Gastroesophageal sphincter (tissue), 4 donors: ENCODE measurements around the gene THRA. TPM values are rescaled to one million over a fixed set of nuclear protein-coding genes. Genes with fewer than 3 reads are reported as not detected.

Source experiments
- ATAC-seq: fragments of 150-250 bp; one replicate; pipeline ENCODE4 v1.9.1; 2016; ENCODE audit warnings: mild to moderate bottlenecking, moderate library complexity
- H3K27ac ChIP-seq, 4 donors: fragments of 200-600 bp; sonication (generic) in 3 of 4; 1 replicate in 3 of 4; 2 replicates in 1 of 4; pipeline ENCODE4 v1.5.1; 2016 to 2019
- H3K27me3 ChIP-seq: fragments of 200-600 bp; sonication (generic); one replicate; pipeline ENCODE4 v1.5.1; 2019
- H3K36me3 ChIP-seq, 2 donors: fragments of 200-600 bp; sonication (generic); one replicate each; pipeline ENCODE4 v1.5.1; 2019; ENCODE audit warnings: control low read depth in 1 of 2
- H3K4me1 ChIP-seq, 3 donors: fragments of 200-600 bp; sonication (generic); 1 replicate in 2 of 3; 2 replicates in 1 of 3; pipeline ENCODE4 v1.5.1; 2016 to 2019; ENCODE audit warnings: control low read depth in 2 of 3
- H3K4me3 ChIP-seq, 2 donors: fragments of 200-600 bp; sonication (generic); one replicate each; pipeline ENCODE4 v1.5.1; 2019; ENCODE audit warnings: mild to moderate bottlenecking in 1 of 2, moderate library complexity in 1 of 2
- H3K9me3 ChIP-seq, 3 donors: fragments of 200-600 bp; sonication (generic); one replicate each; pipeline ENCODE4 v1.5.1; 2017 to 2019; ENCODE audit warnings: control low read depth in 2 of 3
- EP300 ChIP-seq: sonication (generic); formaldehyde crosslinking; IDR thresholded peaks from one replicate; pipeline ENCODE4 v1.6.1; 2017; ENCODE audit warnings: antibody characterized with exemption, mild to moderate bottlenecking
- POLR2A ChIP-seq, 2 donors: fragments of 450-650 bp; IDR thresholded peaks; one replicate each; pipeline ENCODE4 v1.6.1; 2017; ENCODE audit warnings: antibody characterized with exemption in 2 of 2, mild to moderate bottlenecking in 2 of 2, moderate library complexity in 1 of 2
- POLR2AphosphoS5 ChIP-seq: sonication (generic); formaldehyde crosslinking; IDR thresholded peaks from one replicate; pipeline ENCODE4 v1.6.1; 2017; ENCODE audit warnings: antibody characterized with exemption
- whole genome bisulfite sequencing, 2 donors: methylation state at CpG; one replicate each; pipeline ENCODE4 v1.1.5; 2018; ENCODE audit warnings: low coverage in 1 of 2; 5-methylcytosine and 5-hydroxymethylcytosine counted together
- total RNA-seq, 4 donors: library from RNA; depleted of rRNA; stranded (reverse); fragments of >200 nt; gene quantifications; one replicate each; pipeline ENCODE4 v1.1.0, GENCODE V29; 2016
- TF ChIP-seq, protein P1 (sequence below), 4 experiments: fragments of 200-600 bp in 2 of 4; fragments of 450-650 bp in 2 of 4; sonication (generic) in 1 of 4; IDR thresholded peaks; one replicate each; pipeline ENCODE4 v1.5.1; 2017 to 2019; ENCODE audit warnings: antibody characterized with exemption in 4 of 4, mild to moderate bottlenecking in 2 of 4, moderate library complexity in 2 of 4

THRA gene
- total RNA-seq, 4 donors from 2014 or later, result 84.8 to 133 (median 102) TPM

DNA sequence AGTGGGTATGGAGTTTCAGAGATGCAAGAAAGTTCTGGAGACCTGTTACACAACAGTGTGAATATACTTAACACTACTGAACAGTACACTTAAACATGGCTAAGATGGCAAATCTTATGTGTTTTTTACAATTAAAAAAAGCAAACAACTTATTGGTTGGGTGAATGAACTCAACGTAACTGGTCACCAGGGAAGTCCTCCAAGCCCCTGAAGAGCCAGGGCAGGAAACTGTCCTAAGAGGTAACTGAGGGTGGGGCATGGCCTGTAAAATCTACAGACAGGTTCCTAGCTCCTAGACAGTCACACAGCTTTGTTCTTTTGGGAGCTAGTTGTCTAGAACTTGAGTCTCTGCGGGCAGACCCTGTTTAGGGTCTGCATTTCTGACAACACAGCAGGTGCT lies 37.2 kb upstream of the THRA start:
- peak overlapping the region in 1 of 4 donors; percentile 45 for H3K27ac ChIP-seq
- WGBS, 2 donors, result 73 to 75% methylated on average over 2 of the region's 2 CpGs
- H3K36me3 ChIP-seq, result peaks cover 0 to 94% of the 10 kb centered on the region in 2 donors
- no peaks in the 10 kb centered on the region for H3K9me3 ChIP-seq
- TF ChIP-seq POLR2A (IDR thresholded peaks at IDR 0.05), result no peak
- TF ChIP-seq, protein P1, sequence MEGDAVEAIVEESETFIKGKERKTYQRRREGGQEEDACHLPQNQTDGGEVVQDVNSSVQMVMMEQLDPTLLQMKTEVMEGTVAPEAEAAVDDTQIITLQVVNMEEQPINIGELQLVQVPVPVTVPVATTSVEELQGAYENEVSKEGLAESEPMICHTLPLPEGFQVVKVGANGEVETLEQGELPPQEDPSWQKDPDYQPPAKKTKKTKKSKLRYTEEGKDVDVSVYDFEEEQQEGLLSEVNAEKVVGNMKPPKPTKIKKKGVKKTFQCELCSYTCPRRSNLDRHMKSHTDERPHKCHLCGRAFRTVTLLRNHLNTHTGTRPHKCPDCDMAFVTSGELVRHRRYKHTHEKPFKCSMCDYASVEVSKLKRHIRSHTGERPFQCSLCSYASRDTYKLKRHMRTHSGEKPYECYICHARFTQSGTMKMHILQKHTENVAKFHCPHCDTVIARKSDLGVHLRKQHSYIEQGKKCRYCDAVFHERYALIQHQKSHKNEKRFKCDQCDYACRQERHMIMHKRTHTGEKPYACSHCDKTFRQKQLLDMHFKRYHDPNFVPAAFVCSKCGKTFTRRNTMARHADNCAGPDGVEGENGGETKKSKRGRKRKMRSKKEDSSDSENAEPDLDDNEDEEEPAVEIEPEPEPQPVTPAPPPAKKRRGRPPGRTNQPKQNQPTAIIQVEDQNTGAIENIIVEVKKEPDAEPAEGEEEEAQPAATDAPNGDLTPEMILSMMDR (IDR thresholded peaks at IDR 0.05), result no peak
- no peak for TF ChIP-seq POLR2AphosphoS5
- no peak for TF ChIP-seq EP300
- no peak for ATAC-seq
- peaks cover 0 to 57% (median 35%) of the 10 kb centered on the region in 3 donors for H3K4me1 ChIP-seq
- H3K27me3 ChIP-seq, result no peaks in the 10 kb centered on the region
- H3K4me3 ChIP-seq, result no peak overlapping the region

- 45 to 55% methylated on average over 8 to 13 of the region's 22 CpGs for WGBS, 2 donors
- peaks cover 0 to 96% of the 10 kb centered on the region in 2 donors for H3K36me3 ChIP-seq
- TF ChIP-seq POLR2AphosphoS5 (no peak), POLR2A (IDR thresholded peaks at IDR 0.05) (no peak), EP300 (no peak)
- TF ChIP-seq, protein P1 (IDR thresholded peaks at IDR 0.05), result no peak
- peaks cover 0 to 53% (median 32%) of the 10 kb centered on the region in 3 donors for H3K4me1 ChIP-seq
- no peaks in the 10 kb centered on the region for H3K27me3 ChIP-seq
- H3K27ac ChIP-seq, result peak overlapping the region in 2 of 4 donors; percentile 15 to 45
- no peak overlapping the region for H3K4me3 ChIP-seq
- H3K9me3 ChIP-seq, result no peaks in the 10 kb centered on the region
- no peak for ATAC-seq
Measured at GRCh38 chr17:40025991-40026815, 36.6 kb upstream of the THRA start.

DNA sequence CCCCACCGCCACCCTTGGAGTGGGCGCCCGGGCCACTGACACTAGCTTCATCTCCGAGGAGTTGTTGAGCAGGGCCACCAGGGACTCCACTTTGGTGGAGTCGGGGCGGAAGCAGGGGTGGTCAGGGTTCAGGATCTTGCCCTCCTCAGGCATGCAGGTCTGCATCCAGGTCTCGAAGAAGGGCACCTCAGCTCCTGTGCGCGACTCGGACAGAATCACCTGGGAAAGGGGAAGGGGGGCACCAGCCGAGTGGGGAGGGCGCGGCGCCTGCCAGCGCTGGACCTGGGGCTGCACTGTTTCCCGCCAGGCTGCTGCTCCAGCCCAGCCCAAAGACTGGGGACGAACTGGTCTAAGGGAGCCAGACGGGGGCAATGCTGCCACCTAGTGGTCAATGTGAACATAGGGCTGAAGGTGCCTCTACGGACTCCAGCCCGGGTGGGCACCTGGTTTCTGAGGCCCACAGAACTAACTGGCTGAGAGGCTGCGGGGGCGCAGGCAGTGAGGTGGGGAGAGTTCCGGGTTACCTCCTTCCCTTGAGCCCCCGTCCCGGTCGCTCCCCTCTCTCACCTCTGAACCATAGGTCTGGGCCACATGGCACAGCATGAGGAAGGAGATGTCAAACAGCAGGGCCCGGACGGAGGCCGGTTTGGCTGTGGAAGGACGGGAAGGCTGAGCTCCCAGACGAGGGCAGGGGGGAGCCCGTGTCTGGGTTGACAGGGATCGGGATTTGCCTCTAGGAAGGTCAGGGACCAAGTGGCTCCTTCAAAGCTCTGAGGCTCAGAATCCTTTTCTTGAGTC lies 35.8 kb upstream of the THRA start:
- 0% methylated on average over 2 of the region's 33 CpGs; no CpG with 5 or more reads in 1 of the 2 donors for WGBS, 2 donors
- peaks cover 0 to 53% (median 29%) of the 10 kb centered on the region in 3 donors for H3K4me1 ChIP-seq
- H3K27ac ChIP-seq, result peak overlapping the region in 3 of 4 donors; percentile 8 to 53 (median 15)
- H3K4me3 ChIP-seq, result no peak overlapping the region
- ATAC-seq, result peak; percentile 93
- no peak for TF ChIP-seq POLR2A (IDR thresholded peaks at IDR 0.05)
- TF ChIP-seq, protein P1 (IDR thresholded peaks at IDR 0.05), result peak in 3 of 4 experiments; percentile 92 to 93 (median 93)
- no peak for TF ChIP-seq POLR2AphosphoS5
- H3K27me3 ChIP-seq, result no peaks in the 10 kb centered on the region
- peaks cover 0 to 96% of the 10 kb centered on the region in 2 donors for H3K36me3 ChIP-seq
- no peaks in the 10 kb centered on the region for H3K9me3 ChIP-seq

GRCh38 chr17:40027614-40028012 lies 35.2 kb upstream of the THRA start:
- Histone ChIP-seq H3K4me1 (peaks cover 0 to 53% (median 28%) of the 10 kb centered on the region in 3 donors), H3K27ac (peak overlapping the region in 3 of 4 donors; percentile 8 to 53 (median 15)), H3K27me3 (no peaks in the 10 kb centered on the region), H3K4me3 (no peak overlapping the region), H3K36me3 (peaks cover 0 to 96% of the 10 kb centered on the region in 2 donors), H3K9me3 (no peaks in the 10 kb centered on the region)
- TF ChIP-seq, protein P1 (IDR thresholded peaks at IDR 0.05), result no peak
- TF ChIP-seq POLR2A (IDR thresholded peaks at IDR 0.05) (no peak), POLR2AphosphoS5 (no peak), EP300 (no peak)
- 55 to 100% methylated on average over 1 to 2 of the region's 5 CpGs for WGBS, 2 donors
- ATAC-seq, result no peak
